ENCODE results near the gene HTT. TPM values are rescaled to one million over a fixed set of nuclear protein-coding genes. Genes with fewer than 3 reads are reported as not detected.

Gene HTT
- total and polyA plus RNA-seq, 9 of the 15 experiments (the other 6 are each of a cell fraction or from before 2014, with no cell fraction given), result 0.66 to 31.6 (median 14.7) TPM

DNA sequence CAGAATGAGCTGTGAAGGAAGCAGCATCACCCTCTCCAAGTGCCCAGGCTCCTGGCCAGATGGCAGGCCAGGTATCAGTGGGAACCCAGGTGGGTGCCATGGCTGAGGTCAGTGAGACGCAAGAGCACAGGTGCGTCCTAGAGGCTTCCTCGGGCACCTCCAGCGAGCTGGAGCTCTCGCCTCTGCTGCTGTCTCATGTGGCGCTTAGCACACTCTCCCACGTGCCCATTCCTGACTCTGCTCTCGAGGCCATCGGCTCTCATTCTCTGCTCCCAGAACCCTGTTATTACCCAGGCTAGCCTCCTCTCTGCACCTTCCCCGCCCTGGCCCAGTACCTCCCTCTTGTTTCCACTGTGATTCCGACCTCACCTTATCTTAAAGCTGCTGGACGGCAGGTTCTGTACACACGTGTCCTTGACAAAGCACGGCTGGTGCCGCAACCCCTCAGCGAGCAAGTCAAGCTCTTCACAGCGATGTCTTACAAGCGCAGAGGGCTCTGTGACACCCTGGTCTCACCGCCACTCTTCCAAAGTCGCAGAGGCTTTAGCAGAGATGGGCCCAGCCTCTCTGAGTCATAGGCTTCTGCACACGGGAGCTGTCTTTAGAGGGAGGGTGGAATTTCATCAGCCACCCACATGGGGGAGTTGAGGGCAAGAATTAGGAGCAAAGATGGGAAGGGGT is 159.1 kb downstream of the HTT start (continued):
- no peak for TF ChIP-seq ZHX1 (conservative IDR thresholded peaks at IDR 0.05; ENCODE audit: low read length)

- H3K9ac ChIP-seq (ENCODE audit: insufficient read depth in 1 of 2, low read depth in 2 of 2, low read length in 2 of 2), result no peak overlapping the region; a peak in 1 of 4 replicates
- TF ChIP-seq BHLHE40 (IDR thresholded peaks at IDR 0.05; ENCODE audit: low read length), result 0 out of 2 replicates have a peak, but pooled peaks have one; percentile 3
- TF ChIP-seq CHD2 (IDR thresholded peaks at IDR 0.05; ENCODE audit: low read depth, low read length), result no peak
- TF ChIP-seq, protein P1, sequence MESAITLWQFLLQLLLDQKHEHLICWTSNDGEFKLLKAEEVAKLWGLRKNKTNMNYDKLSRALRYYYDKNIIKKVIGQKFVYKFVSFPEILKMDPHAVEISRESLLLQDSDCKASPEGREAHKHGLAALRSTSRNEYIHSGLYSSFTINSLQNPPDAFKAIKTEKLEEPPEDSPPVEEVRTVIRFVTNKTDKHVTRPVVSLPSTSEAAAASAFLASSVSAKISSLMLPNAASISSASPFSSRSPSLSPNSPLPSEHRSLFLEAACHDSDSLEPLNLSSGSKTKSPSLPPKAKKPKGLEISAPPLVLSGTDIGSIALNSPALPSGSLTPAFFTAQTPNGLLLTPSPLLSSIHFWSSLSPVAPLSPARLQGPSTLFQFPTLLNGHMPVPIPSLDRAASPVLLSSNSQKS (CRISPR knock-in tag; IDR thresholded peaks at IDR 0.05), result no peak
- 0 out of 2 replicates have a peak, but pooled peaks have one; percentile 1 for TF ChIP-seq MYC (IDR thresholded peaks at IDR 0.05; ENCODE audit: low read depth, low read length)
- no peak for TF ChIP-seq MYC (CRISPR knock-in tag; IDR thresholded peaks at IDR 0.05; ENCODE audit: borderline replicate concordance, low read depth)
- TF ChIP-seq NFIC (IDR thresholded peaks at IDR 0.05), result peak; percentile 90
- no peak for TF ChIP-seq BACH1 (tag; IDR thresholded peaks at IDR 0.05)
- 0 out of 2 replicates have a peak, but pooled peaks have one; percentile 8 for TF ChIP-seq ZBTB33 (CRISPR knock-in tag; IDR thresholded peaks at IDR 0.05)
These were observed 159.9 kb downstream of the HTT start for GRCh38 chr4:3234171-3235029.

More at GRCh38 chr4:3234171-3235029, 159.9 kb downstream of the HTT start:
- H3K27ac ChIP-seq (ENCODE audit: extremely low read depth, low read depth, low read length), result no peak overlapping the region
- no peaks in the 10 kb centered on the region for H3K79me2 ChIP-seq (ENCODE audit: control insufficient read depth, insufficient read depth, low read length)
- peaks cover 3% of the 10 kb centered on the region for H3K9me1 ChIP-seq (ENCODE audit: control insufficient read depth, insufficient read depth, low read length)
- DNase-seq (ENCODE audit: extremely low read depth in 1 of 4, low spot score in 3 of 4) (no peak), ATAC-seq (peak; percentile 26), FAIRE-seq (no peak)
- no TSS peak for BruUV-seq (replicated peaks)
- H3K27me3 ChIP-seq (ENCODE audit: control insufficient read depth in 2 of 2, insufficient read depth in 2 of 2, low read length in 2 of 2), result no peaks in the 10 kb centered on the region
- ChIA-PET CTCF (ENCODE audit: low intra/inter-chr PET ratio) (no interaction called here), POLR2A (interaction anchor here (1.4 kb wide), 1 partner anchor 9 kb away, joined by 3 read pairs; no protein-coding TSS in a partner anchor)
- H3K9me3 ChIP-seq (replicated peaks; ENCODE audit: control insufficient read depth, insufficient read depth, low read depth, low read length), result no peaks in the 10 kb centered on the region
- WGBS (ENCODE audit: insufficient coverage, low coverage, missing lambda C conversion rate), result 83% methylated on average over 17 of the region's 23 CpGs
- no peak overlapping the region for H3K4me3 ChIP-seq
- no peaks in the 10 kb centered on the region; the same call in 1 of the 2 replicates for H4K20me1 ChIP-seq (replicated peaks; ENCODE audit: control insufficient read depth, insufficient read depth, low read length)
- intact Hi-C loops (cut with micrococcal nuclease), result no loop called here
- H3K4me2 ChIP-seq (ENCODE audit: insufficient read depth, low read length), result no peak overlapping the region
- H3K36me3 ChIP-seq (ENCODE audit: control insufficient read depth, insufficient read depth, low read length), result peaks cover 48% of the 10 kb centered on the region; the same call in 2 of the 3 replicates
- in situ Hi-C loops (cut with MboI), result no loop called here
- peaks cover 0 to 13% of the 10 kb centered on the region in 2 experiments; a peak in 3 of 5 replicates for H3K4me1 ChIP-seq (replicated peaks in 1 of 2; ENCODE audit: control insufficient read depth in 2 of 2, insufficient read depth in 2 of 2, low read length in 2 of 2)
- H2AFZ ChIP-seq (ENCODE audit: low read depth, low read length), result no peak overlapping the region
